Upper lobe of left lung (tissue), 4 donors: ENCODE data around the gene CLTCL1.

Experiments
- EP300 ChIP-seq, 4 donors: sonication (generic); formaldehyde crosslinking; IDR thresholded peaks; one replicate each; pipeline ENCODE4 v1.5.1; 2017; ENCODE audit warnings: antibody characterized with exemption in 4 of 4, control low read depth in 2 of 4
- POLR2A ChIP-seq, 4 donors: fragments of 450-650 bp; IDR thresholded peaks; one replicate each; pipeline ENCODE4 v1.5.1; 2016 to 2017; ENCODE audit warnings: antibody characterized with exemption in 4 of 4, mild to moderate bottlenecking in 2 of 4
- POLR2AphosphoS5 ChIP-seq, 2 donors: sonication (generic); formaldehyde crosslinking; IDR thresholded peaks; one replicate each; pipeline ENCODE4 v1.5.1; 2017; ENCODE audit warnings: antibody characterized with exemption in 2 of 2
- TF ChIP-seq, protein P1 (sequence below), 6 experiments: fragments of 450-650 bp in 4 of 6; fragments of 200-600 bp in 2 of 6; sonication (generic) in 2 of 6; IDR thresholded peaks; one replicate each; pipeline ENCODE4 v1.5.1; 2016 to 2019; ENCODE audit warnings: antibody characterized with exemption in 6 of 6

DNA sequence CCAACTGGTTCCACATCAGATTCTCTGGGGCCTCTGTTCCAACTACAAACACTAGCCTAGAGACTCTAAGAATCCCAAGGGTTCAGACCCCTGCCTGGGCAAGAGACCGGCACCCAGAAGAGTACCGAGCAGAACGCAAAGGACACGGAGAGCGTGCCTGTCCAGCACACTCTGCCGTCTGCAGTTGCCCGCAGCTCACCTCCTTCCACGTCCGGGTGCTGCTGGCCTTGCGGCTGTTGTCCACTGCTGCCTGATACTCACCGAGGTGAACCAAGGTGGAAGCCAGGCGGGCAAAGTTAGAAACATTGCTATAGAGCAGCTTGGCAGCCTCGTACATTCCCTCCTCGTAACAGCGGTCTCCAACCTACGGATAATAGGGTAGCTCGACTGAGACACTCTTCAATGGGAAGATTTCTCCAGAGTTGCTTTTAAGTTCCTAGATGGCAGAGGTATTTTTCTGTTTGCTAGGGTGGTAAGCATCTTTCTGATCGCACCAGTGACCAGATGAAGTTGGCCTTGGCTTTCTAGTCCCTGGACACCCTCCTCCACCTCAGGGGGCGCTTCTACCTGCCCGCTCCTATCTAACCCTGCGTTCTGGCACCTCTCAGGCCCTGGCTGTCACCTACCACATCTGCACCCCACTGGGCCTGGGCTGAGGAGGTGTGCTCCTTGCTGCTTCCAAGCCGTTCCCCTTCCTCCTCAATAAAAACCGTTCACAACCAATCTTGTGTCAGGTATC lies 90.2 kb downstream of the CLTCL1 start:
- TF ChIP-seq, protein P1, sequence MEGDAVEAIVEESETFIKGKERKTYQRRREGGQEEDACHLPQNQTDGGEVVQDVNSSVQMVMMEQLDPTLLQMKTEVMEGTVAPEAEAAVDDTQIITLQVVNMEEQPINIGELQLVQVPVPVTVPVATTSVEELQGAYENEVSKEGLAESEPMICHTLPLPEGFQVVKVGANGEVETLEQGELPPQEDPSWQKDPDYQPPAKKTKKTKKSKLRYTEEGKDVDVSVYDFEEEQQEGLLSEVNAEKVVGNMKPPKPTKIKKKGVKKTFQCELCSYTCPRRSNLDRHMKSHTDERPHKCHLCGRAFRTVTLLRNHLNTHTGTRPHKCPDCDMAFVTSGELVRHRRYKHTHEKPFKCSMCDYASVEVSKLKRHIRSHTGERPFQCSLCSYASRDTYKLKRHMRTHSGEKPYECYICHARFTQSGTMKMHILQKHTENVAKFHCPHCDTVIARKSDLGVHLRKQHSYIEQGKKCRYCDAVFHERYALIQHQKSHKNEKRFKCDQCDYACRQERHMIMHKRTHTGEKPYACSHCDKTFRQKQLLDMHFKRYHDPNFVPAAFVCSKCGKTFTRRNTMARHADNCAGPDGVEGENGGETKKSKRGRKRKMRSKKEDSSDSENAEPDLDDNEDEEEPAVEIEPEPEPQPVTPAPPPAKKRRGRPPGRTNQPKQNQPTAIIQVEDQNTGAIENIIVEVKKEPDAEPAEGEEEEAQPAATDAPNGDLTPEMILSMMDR (IDR thresholded peaks at IDR 0.05) = no peak
- TF ChIP-seq POLR2AphosphoS5 (IDR thresholded peaks at IDR 0.05) (no peak), POLR2A (IDR thresholded peaks at IDR 0.05) (no peak), EP300 (IDR thresholded peaks at IDR 0.05) (no peak)
